H1 (cell line): ENCODE results near the gene BRINP3. TPM values are rescaled to one million over a fixed set of nuclear protein-coding genes. Genes with fewer than 3 reads are reported as not detected.
A peak's percentile ranks its signal among the peaks of the same experiment; 100 is the strongest.

ENCODE experiments used
- CTCF ChIA-PET: fragments of 300-600 bp; sonication (Branson Sonifier 250); formaldehyde crosslinking; loops from one replicate; lab custom pipeline; 2021; ENCODE audit not compliant: partially characterized antibody; lab: Charles Lee
- POLR2A ChIA-PET: fragments of 300-600 bp; sonication (Branson Sonifier 250); formaldehyde crosslinking; loops from one replicate; lab custom pipeline; 2021; ENCODE audit warnings: inconsistent platforms; ENCODE audit not compliant: partially characterized antibody; lab: Charles Lee
- DNase-seq, 2 experiments: peaks; one replicate each; pipeline versions ENCODE4 v3.0.0 to v3.0.0-alpha.2; 2010 to 2022; ENCODE audit warnings: low spot score in 2 of 2, low read depth in 1 of 2, mixed read lengths in 1 of 2
- FAIRE-seq: peaks from 2 replicates; lab custom pipeline; 2011; peaks lifted over from hg19 to GRCh38; lab: Jason Lieb, UNC
- H2AFZ ChIP-seq: 2 replicates; pipeline ENCODE4 v1.8.1; 2012; ENCODE audit warnings: low read length, inconsistent platforms
- H2AK5ac ChIP-seq: 2 replicates; pipeline ENCODE4 v1.6.1; 2013; ENCODE audit warnings: low read depth, low read length
- H2BK120ac ChIP-seq: replicated peaks from 2 replicates; pipeline ENCODE3; 2013; ENCODE audit warnings: low read depth, low read length, inconsistent platforms
- H2BK12ac ChIP-seq: 2 replicates; pipeline ENCODE4 v1.6.1; 2013; ENCODE audit warnings: low read depth, low read length
- H2BK15ac ChIP-seq: 2 replicates; pipeline ENCODE4 v1.6.1; 2013; ENCODE audit warnings: low read length
- H2BK20ac ChIP-seq: 2 replicates; pipeline ENCODE4 v1.6.1; 2013; ENCODE audit warnings: low read length
- H2BK5ac ChIP-seq: 2 replicates; pipeline ENCODE4 v1.6.1; 2013; ENCODE audit warnings: low read depth, low read length
- H3K14ac ChIP-seq: 2 replicates; pipeline ENCODE4 v1.6.1; 2013; ENCODE audit warnings: inconsistent platforms; ENCODE audit not compliant: insufficient read length
- H3K18ac ChIP-seq: 2 replicates; pipeline ENCODE4 v1.6.1; 2013; ENCODE audit warnings: low read length; ENCODE audit errors: extremely low read depth
- H3K23ac ChIP-seq: 2 replicates; pipeline ENCODE4 v1.6.1; 2013; ENCODE audit warnings: inconsistent platforms; ENCODE audit not compliant: insufficient read length
- H3K23me2 ChIP-seq: 2 replicates; pipeline ENCODE4 v1.6.1; 2013; ENCODE audit warnings: low read depth, low read length
- H3K27ac ChIP-seq: 2 replicates; pipeline ENCODE4 v1.6.1; 2011; ENCODE audit warnings: low read depth, low read length, inconsistent platforms
- H3K27me3 ChIP-seq, 4 experiments: replicated peaks in 1 of 4; 1 replicate in 1 of 4; 2 replicates in 3 of 4; pipeline versions ENCODE4 v1.6.1 to v1.8.1; 2011 to 2013; ENCODE audit warnings: low read length in 3 of 4, mild to moderate bottlenecking in 3 of 4, inconsistent platforms in 2 of 4, mixed read lengths in 2 of 4, moderate library complexity in 1 of 4; ENCODE audit not compliant: control insufficient read depth in 3 of 4, insufficient read depth in 3 of 4; ENCODE audit errors: extremely low read depth in 1 of 4
- H3K36me3 ChIP-seq, 4 experiments: 2 replicates each; pipeline versions ENCODE4 v1.6.1 to v1.8.1; 2011 to 2013; ENCODE audit warnings: mild to moderate bottlenecking in 4 of 4, low read length in 3 of 4, moderate library complexity in 2 of 4, control low read depth in 1 of 4, inconsistent platforms in 1 of 4; ENCODE audit not compliant: insufficient read depth in 4 of 4, control insufficient read depth in 2 of 4
- H3K4ac ChIP-seq: replicated peaks from 2 replicates; pipeline ENCODE3; 2013; ENCODE audit warnings: low read length, low read depth, mixed read lengths, inconsistent platforms; ENCODE audit not compliant: insufficient read length
- H3K4me1 ChIP-seq, 4 experiments: replicated peaks in 1 of 4; 1 replicate in 1 of 4; 2 replicates in 3 of 4; pipeline versions ENCODE4 v1.6.1 to v1.8.1; 2011 to 2013; ENCODE audit warnings: low read length in 3 of 4, inconsistent platforms in 2 of 4, mixed read lengths in 1 of 4; ENCODE audit not compliant: insufficient read depth in 4 of 4, control insufficient read depth in 3 of 4
- H3K4me2 ChIP-seq, 2 experiments: 2 replicates each; pipeline versions ENCODE4 v1.6.1 to v1.8.1; 2011 to 2013; ENCODE audit warnings: low read depth in 2 of 2, low read length in 2 of 2, control low read depth in 1 of 2, inconsistent platforms in 1 of 2, mild to moderate bottlenecking in 1 of 2; ENCODE audit not compliant: insufficient read depth in 1 of 2
- H3K4me3 ChIP-seq, 4 experiments: fragments of 200-600, 300-600 bp in 1 of 4; sonication (generic), shearing (Covaris generic), sonication (Bioruptor Twin) in 1 of 4; 2 replicates each; pipeline versions ENCODE4 v1.5.1 to v1.8.1; 2011 to 2016; ENCODE audit warnings: low read length in 4 of 4, low read depth in 3 of 4, control low read depth in 2 of 4, inconsistent platforms in 2 of 4, mild to moderate bottlenecking in 2 of 4, mixed read lengths in 1 of 4, moderate library complexity in 1 of 4; ENCODE audit not compliant: insufficient read depth in 2 of 4; ENCODE audit errors: extremely low read depth in 1 of 4
- H3K56ac ChIP-seq: replicated peaks from 2 replicates; pipeline ENCODE3; 2013; ENCODE audit warnings: low read depth, mild to moderate bottlenecking, mixed read lengths, low read length, inconsistent platforms; ENCODE audit not compliant: insufficient read length
- H3K79me1 ChIP-seq: 2 replicates; pipeline ENCODE4 v1.6.1; 2013; ENCODE audit warnings: low read depth, low read length, control low read depth
- H3K79me2 ChIP-seq, 2 experiments: 2 replicates each; pipeline versions ENCODE4 v1.6.1 to v1.8.1; 2012 to 2013; ENCODE audit warnings: low read length in 2 of 2, mild to moderate bottlenecking in 2 of 2, inconsistent platforms in 1 of 2; ENCODE audit not compliant: insufficient read depth in 2 of 2, control insufficient read depth in 1 of 2
- H3K9ac ChIP-seq, 4 experiments: replicated peaks in 1 of 4; 1 replicate in 1 of 4; 2 replicates in 3 of 4; pipeline versions ENCODE4 v1.6.1 to v1.8.1; 2011 to 2013; ENCODE audit warnings: low read depth in 3 of 4, low read length in 3 of 4, control low read depth in 2 of 4, mild to moderate bottlenecking in 2 of 4, moderate library complexity in 2 of 4, inconsistent platforms in 1 of 4; ENCODE audit errors: extremely low read depth in 1 of 4
- H3K9me3 ChIP-seq, 2 experiments: 2 replicates each; pipeline versions ENCODE4 v1.6.1 to v1.8.1; 2012 to 2013; ENCODE audit warnings: mild to moderate bottlenecking in 2 of 2, moderate library complexity in 2 of 2, control low read depth in 1 of 2, inconsistent platforms in 1 of 2, low read depth in 1 of 2, low read length in 1 of 2, mixed read lengths in 1 of 2; ENCODE audit not compliant: insufficient read depth in 2 of 2
- H4K20me1 ChIP-seq, 2 experiments: replicated peaks in 1 of 2; 2 replicates each; pipeline versions ENCODE3 to v1.8.1; 2011 to 2013; ENCODE audit warnings: inconsistent platforms in 2 of 2, low read length in 2 of 2, mild to moderate bottlenecking in 1 of 2; ENCODE audit not compliant: insufficient read depth in 2 of 2, control insufficient read depth in 1 of 2
- H4K5ac ChIP-seq: 2 replicates; pipeline ENCODE4 v1.6.1; 2013; ENCODE audit warnings: low read length, low read depth, mixed read lengths, inconsistent platforms; ENCODE audit not compliant: insufficient read length
- H4K8ac ChIP-seq: 2 replicates; pipeline ENCODE4 v1.8.0; 2013; ENCODE audit warnings: mild to moderate bottlenecking, moderate library complexity, low read length, inconsistent platforms; ENCODE audit not compliant: insufficient read depth; ENCODE audit errors: extremely low read depth
- H4K91ac ChIP-seq: replicated peaks from 2 replicates; pipeline ENCODE3; 2013; ENCODE audit warnings: low read length, mixed read lengths, inconsistent platforms; ENCODE audit not compliant: insufficient read length
- BCL11A ChIP-seq, 2 experiments: IDR thresholded peaks; one replicate each; pipeline ENCODE4 v1.6.1; 2011; ENCODE audit warnings: low read depth in 2 of 2, low read length in 2 of 2, mild to moderate bottlenecking in 2 of 2
- CBX5 ChIP-seq: fragments of 300-800, 300-1000 bp; sonication (generic); IDR thresholded peaks from 2 replicates; pipeline ENCODE4 v1.7.1; 2016; ENCODE audit warnings: antibody characterized with exemption, low read length, low read depth
- RXRA ChIP-seq: IDR thresholded peaks from 2 replicates; pipeline ENCODE4 v1.6.1; 2011; ENCODE audit warnings: low read depth, mild to moderate bottlenecking, low read length, moderate library complexity; ENCODE audit not compliant: insufficient read depth
- SAP30 ChIP-seq: fragments of 300-600 bp; sonication (generic); IDR thresholded peaks from 2 replicates; pipeline ENCODE4 v1.7.1; 2012; ENCODE audit warnings: low read length, moderate library complexity, mild to moderate bottlenecking, inconsistent platforms; ENCODE audit not compliant: insufficient read depth, insufficient replicate concordance
- TEAD4 ChIP-seq: IDR thresholded peaks from 2 replicates; pipeline ENCODE4 v1.6.1; 2012; ENCODE audit warnings: low read depth, low read length, inconsistent platforms, mixed read lengths
- WGBS, 2 experiments: shearing (Covaris generic) in 1 of 2; methylation state at CpG; one replicate each; pipeline versions ENCODE4 v1.1.6 to v1.1.7; 2013 to 2015; ENCODE audit warnings: low lambda C conversion rate in 2 of 2, mixed read lengths in 2 of 2, inconsistent platforms in 1 of 2, low coverage in 1 of 2, missing lambda C conversion rate in 1 of 2; ENCODE audit not compliant: insufficient replicate concordance in 2 of 2, insufficient coverage in 1 of 2, insufficient read length in 1 of 2; ENCODE audit errors: extremely low coverage in 1 of 2, missing lambda C conversion rate in 1 of 2; 5-methylcytosine and 5-hydroxymethylcytosine counted together
- polyA plus RNA-seq, 7 experiments: library from polyadenylated mRNA; depleted of rRNA in 3 of 7; stranded (reverse) in 5 of 7; unstranded in 2 of 7; fragments of >200 nt in 5 of 7; fragments of 200-250 nt in 2 of 7; gene quantifications; 1 replicate in 5 of 7; 2 replicates in 1 of 7; 4 replicates in 1 of 7; pipeline versions ENCODE4 v1.2.1 to v1.2.3, GENCODE V29; 2011 to 2013; ENCODE audit warnings: missing spikeins in 2 of 7, mixed read lengths in 2 of 7
- total RNA-seq: library from RNA; stranded (reverse); fragmentation: NEBNext Ultra II Directional; extraction: Animal tissue kit (Norgen Biotek cat#: 25700); gene quantifications from 2 replicates; pipeline ENCODE4 v1.2.1, GENCODE V29; 2021

Gene BRINP3
- total and polyA plus RNA-seq, 2 of the 8 experiments (the other 6 are each of a cell fraction or from before 2014, with no cell fraction given) = not detected

DNA sequence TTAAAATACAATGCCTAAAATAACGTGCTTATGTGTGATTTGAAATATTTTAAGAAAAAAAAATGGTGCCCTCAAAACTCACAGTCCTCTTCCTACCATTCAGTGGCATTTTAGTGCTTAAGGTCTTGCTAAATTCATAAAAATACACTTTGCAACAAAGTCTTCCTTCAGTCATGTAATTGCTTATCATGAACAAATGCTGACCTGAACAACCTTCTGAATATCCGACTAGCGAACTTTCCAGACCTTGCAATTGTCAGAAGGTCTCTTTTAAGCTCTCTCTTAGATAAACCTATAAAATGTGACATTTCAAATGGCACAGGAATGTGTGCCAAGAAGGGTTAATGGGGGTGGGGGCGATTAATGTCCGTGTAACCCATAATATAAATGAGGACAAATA lies 858 bp downstream of the BRINP3 start:
- H2BK12ac ChIP-seq = no peak overlapping the region
- no peak overlapping the region for H3K14ac ChIP-seq
- H3K56ac ChIP-seq = no peak overlapping the region
- H3K79me2 ChIP-seq = no peaks in the 10 kb centered on the region
- no peak overlapping the region for H2AK5ac ChIP-seq
- H3K4me3 ChIP-seq = peak overlapping the region in 1 of 4 experiments; percentile 85; a peak in 1 of 8 replicates
- H3K4me1 ChIP-seq = peaks cover 2 to 8% (median 3%) of the 10 kb centered on the region in 4 experiments; a peak in 5 of 7 replicates
- DNase-seq (no peak), FAIRE-seq (no peak)
- H3K23ac ChIP-seq = no peak overlapping the region
- no peaks in the 10 kb centered on the region for H3K79me1 ChIP-seq
- no peak overlapping the region for H3K4ac ChIP-seq
- CTCF ChIA-PET = interaction anchor here (1.7 kb wide), 1 partner anchor 105 kb away, joined by 3 read pairs; no protein-coding TSS in a partner anchor
- H2BK120ac ChIP-seq = no peak overlapping the region
- H2BK15ac ChIP-seq = no peak overlapping the region
- POLR2A ChIA-PET = no interaction called here
- H4K8ac ChIP-seq = no peak overlapping the region
- H3K27me3 ChIP-seq = peaks cover 10 to 41% (median 20%) of the 10 kb centered on the region in 4 experiments
- H4K91ac ChIP-seq = no peak overlapping the region
- H4K20me1 ChIP-seq = no peaks in the 10 kb centered on the region
- no peak overlapping the region for H2AFZ ChIP-seq
- peaks cover 12% of the 10 kb centered on the region; the same call in 1 of the 2 replicates for H3K23me2 ChIP-seq
- no peak overlapping the region for H3K27ac ChIP-seq
- no peaks in the 10 kb centered on the region for H3K9me3 ChIP-seq
- H2BK20ac ChIP-seq = no peak overlapping the region
- no peak overlapping the region for H2BK5ac ChIP-seq
- no peaks in the 10 kb centered on the region for H3K36me3 ChIP-seq
- WGBS, 2 experiments = 42% methylated on average over 5 of the region's 5 CpGs; no CpG with 5 or more reads in 1 of the 2 experiments
- peak overlapping the region in 1 of 2 experiments; percentile 96; a peak in 1 of 4 replicates for H3K4me2 ChIP-seq
- no peak overlapping the region for H3K9ac ChIP-seq
- H3K18ac ChIP-seq = no peak overlapping the region
- H4K5ac ChIP-seq = no peak overlapping the region
- TF ChIP-seq RXRA (no peak), TEAD4 (no peak), SAP30 (no peak), BCL11A (IDR thresholded peaks at IDR 0.05; ENCODE audit: low read depth in 2 of 2, low read length in 2 of 2) (no peak), CBX5 (no peak)
